Measurements from ENCODE around the gene MICAL2.
A peak's percentile ranks its signal among the peaks of the same experiment; 100 is the strongest.

The MICAL2 gene

DNA sequence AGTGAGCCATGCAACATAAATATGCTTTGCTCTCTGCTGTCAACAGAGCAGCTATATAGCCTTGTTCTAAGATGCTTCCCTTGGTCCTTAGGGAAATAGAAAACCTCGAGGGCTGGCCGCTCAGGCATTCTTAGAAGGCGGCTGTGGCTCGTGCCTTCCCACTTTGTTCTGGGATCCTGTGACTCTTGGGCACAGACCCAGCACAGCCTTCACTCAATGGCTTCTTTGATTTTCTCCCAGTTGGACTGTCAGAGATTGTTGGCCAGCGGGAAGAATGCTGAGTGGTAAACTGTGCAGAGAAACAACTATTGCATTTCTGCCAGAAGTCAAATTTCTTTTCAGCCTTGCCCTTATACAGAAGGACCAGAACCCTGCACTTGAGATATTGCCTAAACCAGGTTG is 9.5 kb upstream of the MICAL2 start:
- no peak for DNase-seq

DNA sequence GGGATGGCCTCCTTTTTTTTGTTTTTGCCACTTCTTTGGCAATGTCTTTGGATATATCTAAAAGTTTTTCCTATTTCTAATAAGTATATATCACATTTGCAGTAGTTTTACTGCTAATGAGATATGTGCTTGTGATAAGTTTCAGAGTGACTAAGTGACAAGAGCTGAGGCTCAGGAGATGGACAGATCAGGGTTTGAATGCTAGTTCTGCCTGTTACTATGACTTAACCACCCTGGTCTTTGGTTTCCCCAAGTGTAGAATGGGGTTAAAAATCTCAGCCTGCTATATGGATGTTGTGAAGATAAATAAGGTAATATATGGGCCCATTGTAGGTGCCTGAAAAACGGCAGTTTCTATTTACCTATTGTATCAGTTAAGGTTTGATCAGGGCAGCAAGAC is 9.1 kb upstream of the MICAL2 start:
- DNase-seq = no peak

DNA sequence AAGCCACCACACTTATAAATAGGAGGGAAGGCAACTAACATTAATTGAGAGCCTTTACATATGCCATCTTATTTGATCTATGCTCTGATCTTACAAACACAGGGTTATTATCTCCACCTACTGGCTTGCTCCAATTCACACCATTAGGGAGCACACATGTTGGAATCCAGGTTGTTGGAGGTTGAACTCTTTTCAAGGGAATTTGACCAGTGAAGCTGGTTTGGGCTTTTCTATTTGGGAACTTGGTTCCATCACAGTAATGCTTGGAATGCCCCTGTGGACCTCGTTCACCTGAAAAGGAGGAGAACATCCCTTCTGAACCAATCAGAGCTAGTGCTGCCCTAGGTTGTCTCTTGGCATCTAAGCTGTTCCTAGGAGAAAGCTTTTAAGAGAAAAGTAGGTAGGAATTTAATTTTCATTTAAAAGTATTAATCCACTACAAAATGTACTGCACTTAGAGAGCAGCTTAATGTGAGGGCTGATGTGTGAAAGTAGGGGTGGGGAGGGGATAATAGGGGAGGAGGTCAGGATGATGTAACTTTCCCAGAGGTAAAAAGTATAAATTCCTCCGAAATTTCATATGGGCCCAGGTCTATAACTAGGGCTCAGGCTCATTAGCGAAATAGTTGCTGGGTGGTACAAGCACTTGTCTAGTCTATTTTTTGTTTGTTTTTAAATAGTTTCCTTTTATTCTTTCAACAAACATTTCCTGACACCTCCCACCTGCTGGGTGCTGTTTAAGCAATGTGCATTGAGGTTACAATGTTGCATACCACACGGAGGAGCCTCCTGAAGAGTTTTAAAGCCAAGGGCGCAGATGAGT is 7.6 kb upstream of the MICAL2 start:
- DNase-seq = no peak

GRCh38 chr11:12103411-12104225 is 6.8 kb upstream of the MICAL2 start:
- DNase-seq = no peak

GRCh38 chr11:12105471-12105870 is 4.9 kb upstream of the MICAL2 start:
- no peak for DNase-seq

DNA sequence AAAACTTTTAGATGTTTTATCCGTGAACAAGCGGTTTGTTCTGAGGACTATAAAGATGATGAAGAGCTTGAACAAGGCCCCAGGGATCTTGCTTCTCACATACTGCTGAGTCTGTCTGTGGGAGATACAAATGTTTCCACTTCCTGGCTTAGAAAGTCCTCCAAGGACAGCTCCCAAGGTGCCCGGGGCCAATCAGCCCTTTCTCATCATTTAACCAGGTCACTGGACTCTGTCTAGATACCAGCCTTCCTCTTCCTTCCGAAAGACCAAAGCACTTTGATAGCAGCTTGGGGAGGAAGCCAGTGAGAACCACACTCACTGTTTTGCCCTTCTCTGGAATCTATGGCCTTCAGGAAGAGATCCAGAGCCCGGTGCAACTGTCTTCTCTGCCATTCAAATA is 4.3 kb upstream of the MICAL2 start:
- DNase-seq = no peak

DNA sequence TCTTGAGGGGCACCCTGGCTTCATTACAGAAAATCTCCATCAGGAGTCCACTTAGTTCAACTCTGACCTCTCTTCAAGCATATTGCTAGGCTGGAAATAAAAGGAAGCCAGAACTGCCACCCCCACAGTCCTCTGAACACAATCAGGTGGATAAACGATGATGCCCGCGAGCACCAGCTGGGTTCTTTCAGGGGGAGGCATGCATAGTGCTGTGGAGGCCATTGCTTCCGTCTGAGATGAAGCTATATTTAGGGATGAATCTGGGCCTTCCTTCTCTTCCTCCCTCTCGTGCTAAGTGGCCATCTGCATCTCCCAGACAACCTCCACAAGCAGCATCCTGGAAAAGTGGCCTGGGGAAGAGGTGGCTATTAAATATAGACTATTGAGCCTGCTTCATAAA is 3.9 kb upstream of the MICAL2 start:
- no peak for DNase-seq

DNA sequence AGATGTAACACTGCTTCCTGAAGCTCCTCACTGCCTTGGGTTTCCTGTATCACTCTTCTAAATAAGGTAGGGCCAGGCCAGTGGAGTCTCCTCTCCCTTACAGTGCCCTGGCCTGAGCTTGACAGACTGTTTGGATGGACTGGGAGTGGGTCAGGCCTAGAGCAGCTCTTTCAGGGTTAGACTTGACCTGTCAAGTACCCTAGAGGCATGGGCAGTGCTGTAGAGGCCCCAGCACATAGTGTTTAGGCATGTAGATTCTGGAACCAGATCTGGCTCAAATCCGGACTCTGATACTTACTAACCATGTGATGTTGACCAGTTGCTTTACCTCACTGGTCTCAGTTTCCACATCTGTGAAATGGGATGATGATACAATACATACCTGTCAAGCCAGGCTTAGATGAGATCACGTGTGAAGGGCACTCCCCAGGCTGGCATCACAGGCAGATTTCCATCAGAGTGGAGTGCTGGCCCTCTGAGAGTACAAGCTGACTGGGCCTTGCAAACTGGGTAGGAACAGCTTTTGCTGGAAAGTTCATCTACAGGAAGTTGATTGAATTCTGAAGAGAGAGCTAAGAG is 1.4 kb upstream of the MICAL2 start:
- DNase-seq = no peak

- DNase-seq = peak; percentile 48
Measured at GRCh38 chr11:12109591-12110196, 696 bp upstream of the MICAL2 start.

GRCh38 chr11:12110714-12111548 is 541 bp downstream of the MICAL2 start:
- DNase-seq = peak; percentile 49

- DNase-seq = no peak
Measured at GRCh38 chr11:12111549-12112520, 1.4 kb downstream of the MICAL2 start.

GRCh38 chr11:12112750-12113149 is 2.4 kb downstream of the MICAL2 start:
- DNase-seq = no peak

DNA sequence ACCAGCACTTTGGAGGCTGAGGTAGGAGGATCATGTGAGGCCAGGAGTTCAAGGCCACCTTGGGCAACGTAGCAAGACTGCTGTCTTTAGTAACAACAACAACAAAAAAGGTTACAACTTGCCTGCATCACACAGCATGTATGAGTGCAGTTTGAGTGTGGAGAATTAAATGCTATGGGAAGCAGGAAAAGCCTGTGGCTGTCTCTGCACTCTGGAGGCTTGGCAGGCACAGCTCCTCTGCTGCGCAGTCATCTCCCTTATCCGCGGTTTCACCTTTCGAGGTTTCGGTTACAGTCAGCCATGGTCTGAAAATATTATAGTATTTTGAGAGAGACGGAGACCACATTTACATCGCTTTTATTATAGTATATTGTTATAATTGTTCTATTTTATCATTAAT is 2.9 kb downstream of the MICAL2 start:
- no peak for DNase-seq

DNA sequence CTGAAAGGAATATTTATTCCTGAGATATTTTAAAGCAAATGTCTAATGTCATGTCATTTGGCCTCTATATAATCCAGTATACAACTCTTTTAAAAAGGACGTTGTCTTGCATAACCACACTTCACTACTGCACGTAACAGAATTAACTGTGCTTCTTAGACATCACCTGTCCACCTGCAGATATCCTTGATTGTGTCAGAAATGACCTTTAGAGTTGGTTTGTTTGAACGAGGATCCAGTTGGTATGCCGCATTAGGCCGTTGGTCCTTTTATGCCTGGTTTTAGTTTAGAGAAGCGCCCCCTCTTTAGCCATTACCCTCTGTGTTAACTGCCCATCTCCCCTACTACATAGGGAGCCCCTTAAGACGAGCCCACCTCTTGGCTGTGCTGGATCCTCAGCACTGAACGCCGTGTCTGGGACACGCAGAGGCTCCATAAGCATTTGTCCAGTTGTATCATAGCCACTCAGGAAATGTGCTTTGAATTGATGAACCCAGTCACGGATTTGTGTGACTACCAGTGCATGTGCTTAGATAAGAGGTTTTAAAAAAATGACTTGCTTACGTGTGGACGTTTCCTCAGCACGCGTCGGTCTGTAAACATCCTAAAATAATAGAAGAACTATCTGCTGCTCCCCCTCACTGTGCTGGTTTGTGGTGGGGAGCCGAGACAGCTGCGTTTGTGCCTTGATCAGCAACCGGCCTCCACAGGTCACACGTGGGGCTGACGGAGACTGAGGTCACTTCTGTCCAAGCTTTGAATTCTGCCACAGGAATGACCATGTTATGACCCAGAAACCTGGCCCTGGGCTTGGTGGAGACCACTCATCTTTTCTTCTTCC is 4.0 kb downstream of the MICAL2 start:
- peak; percentile 72 for DNase-seq

DNA sequence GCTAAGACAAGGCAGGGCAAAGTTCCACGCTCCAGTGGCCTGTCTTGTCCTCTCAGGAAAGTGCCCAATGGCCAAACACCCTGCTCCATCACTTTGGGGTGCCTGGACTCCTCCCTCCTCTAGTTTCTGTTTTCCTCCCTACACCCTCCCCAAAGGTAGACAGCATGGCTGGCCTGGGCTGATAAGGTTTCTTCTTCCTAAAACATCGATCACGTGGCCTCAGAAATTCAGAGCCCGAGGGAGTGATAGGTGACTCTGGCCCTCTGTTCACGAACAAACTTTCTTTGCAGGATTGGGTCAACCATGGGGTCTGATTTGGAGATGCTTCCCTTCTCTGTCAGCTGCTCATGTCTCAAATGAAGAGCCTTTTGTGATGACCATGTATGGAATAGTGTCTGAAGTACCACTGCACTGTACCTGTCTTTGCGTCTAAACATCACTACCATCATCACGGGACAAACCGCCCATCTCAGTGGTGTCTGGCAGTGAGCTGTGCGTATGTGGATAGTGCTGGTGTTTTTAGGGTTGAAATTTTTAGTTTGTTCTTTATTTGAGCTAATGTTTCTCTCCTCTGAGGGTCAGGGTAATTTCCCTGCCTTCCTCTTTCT is 6.1 kb downstream of the MICAL2 start:
- DNase-seq = peak; percentile 96

DNA sequence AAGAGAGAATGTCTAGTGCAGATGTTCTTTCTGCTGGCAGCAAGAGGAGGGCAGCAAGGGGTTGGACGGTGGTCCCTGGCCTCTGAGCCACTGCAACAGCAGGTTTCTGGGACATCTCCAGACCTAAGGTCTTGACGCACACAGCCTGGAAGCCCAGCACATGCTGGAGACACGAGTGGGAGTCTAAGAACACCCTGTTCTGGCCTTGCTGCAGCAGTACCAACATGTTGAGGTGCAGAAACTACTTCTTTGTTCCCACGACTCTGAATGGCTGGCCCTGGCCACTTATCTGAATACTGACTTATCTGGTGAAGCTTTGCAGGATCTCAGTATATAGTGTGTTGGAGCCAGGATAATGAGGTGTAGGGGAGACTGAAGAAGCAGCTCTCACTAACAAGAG is 6.8 kb downstream of the MICAL2 start:
- DNase-seq = no peak

GRCh38 chr11:12117611-12118010 is 7.2 kb downstream of the MICAL2 start:
- no peak for DNase-seq

GRCh38 chr11:12118949-12119348 is 8.6 kb downstream of the MICAL2 start:
- no peak for DNase-seq

DNA sequence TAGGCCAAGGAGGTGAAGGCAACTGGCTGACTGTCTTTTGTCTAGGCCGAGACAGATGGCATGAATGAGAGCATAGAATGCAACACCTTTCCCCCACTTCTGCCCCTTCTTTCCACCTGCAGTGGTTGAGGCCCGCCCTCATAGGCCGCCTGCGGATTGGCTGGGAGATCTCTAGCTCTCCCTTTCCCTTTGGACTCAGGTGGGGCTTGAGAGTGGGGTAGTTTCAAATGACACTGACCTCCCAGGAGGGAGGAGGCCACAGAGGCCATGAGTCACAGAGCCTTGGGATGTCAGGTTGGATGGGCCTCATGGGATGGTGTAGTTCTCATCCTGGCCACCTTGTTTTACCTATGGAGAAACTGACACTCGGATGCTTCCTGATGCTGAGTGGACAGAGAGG is 9.1 kb downstream of the MICAL2 start:
- DNase-seq = no peak
